Bronchial epithelial cell (primary cell): Measurements from ENCODE around the gene CDC42EP2. TPM values are rescaled to one million over a fixed set of nuclear protein-coding genes. Genes with fewer than 3 reads are reported as not detected.

Experiments
- DNase-seq: peaks from one replicate; pipeline ENCODE4 v3.0.0-alpha.2; 2010; ENCODE audit warnings: low read depth
- FAIRE-seq: peaks from 2 replicates; lab custom pipeline; 2011; peaks lifted over from hg19 to GRCh38; lab: Jason Lieb, UNC
- H3K27me3 ChIP-seq: 2 replicates; pipeline ENCODE4 v1.5.1; 2011; ENCODE audit warnings: low read length; ENCODE audit not compliant: control insufficient read depth, insufficient read depth
- H3K36me3 ChIP-seq: 2 replicates; pipeline ENCODE4 v1.5.1; 2011; ENCODE audit warnings: low read length; ENCODE audit not compliant: control insufficient read depth, insufficient read depth
- H3K4me3 ChIP-seq: 2 replicates; pipeline ENCODE4 v1.5.1; 2011; ENCODE audit warnings: mild to moderate bottlenecking, low read depth, low read length, control low read depth
- total RNA-seq: library from RNA; depleted of rRNA; stranded (reverse); fragments of >200 nt; gene quantifications from 2 replicates; pipeline ENCODE4 v1.2.1, GENCODE V29; 2014
- TF ChIP-seq, protein P1 (sequence below): IDR thresholded peaks from 2 replicates; pipeline ENCODE4 v1.5.1; 2011; ENCODE audit warnings: mild to moderate bottlenecking, moderate library complexity, low read length, control low read depth, inconsistent platforms; ENCODE audit not compliant: insufficient read depth, severe bottlenecking

CDC42EP2 gene
- total RNA-seq, 1 donor from 2014 or later = 2.4 TPM

DNA sequence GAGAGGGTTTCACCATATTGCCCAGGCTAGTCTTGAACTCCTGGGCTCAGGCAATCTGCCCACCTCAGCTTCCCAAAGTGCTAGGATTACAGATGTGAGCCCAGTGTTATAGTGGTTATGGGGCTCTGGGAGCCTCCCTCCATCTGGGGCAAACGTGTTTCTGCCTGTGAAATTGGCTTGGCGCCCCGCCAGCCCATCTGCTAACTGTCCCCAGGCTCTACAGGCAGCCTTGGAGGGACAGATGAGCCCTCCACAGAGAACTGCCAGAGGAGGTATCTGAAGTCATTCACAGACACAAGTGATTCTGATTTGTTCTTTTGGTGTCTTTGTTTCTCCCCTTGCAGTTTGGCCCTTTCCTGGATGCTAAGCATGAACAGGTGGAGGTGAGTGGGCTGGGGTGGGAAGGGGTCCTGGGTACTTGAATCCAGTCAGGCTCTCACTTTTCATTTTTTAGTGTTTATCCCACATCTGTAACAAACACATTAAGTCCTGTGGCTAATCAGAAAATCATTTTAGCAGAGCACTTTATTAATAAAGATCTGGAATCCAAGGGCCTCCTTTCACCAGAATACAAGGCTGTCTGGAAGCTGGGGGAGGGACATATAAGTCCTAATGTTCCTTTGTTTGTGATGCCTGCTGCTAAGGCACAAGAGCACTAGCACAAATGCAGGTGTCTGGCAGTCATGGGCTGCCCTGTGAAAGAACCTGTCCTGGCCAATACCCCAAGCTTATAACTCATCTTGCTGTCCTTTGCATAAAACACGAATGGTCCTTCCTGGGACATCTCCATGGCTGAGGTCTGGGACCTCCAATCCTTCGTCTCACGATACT lies 25.7 kb upstream of the CDC42EP2 start:
- FAIRE-seq (no peak), DNase-seq (peak; percentile 12)
- peaks cover 2% of the 10 kb centered on the region for H3K36me3 ChIP-seq

DNA sequence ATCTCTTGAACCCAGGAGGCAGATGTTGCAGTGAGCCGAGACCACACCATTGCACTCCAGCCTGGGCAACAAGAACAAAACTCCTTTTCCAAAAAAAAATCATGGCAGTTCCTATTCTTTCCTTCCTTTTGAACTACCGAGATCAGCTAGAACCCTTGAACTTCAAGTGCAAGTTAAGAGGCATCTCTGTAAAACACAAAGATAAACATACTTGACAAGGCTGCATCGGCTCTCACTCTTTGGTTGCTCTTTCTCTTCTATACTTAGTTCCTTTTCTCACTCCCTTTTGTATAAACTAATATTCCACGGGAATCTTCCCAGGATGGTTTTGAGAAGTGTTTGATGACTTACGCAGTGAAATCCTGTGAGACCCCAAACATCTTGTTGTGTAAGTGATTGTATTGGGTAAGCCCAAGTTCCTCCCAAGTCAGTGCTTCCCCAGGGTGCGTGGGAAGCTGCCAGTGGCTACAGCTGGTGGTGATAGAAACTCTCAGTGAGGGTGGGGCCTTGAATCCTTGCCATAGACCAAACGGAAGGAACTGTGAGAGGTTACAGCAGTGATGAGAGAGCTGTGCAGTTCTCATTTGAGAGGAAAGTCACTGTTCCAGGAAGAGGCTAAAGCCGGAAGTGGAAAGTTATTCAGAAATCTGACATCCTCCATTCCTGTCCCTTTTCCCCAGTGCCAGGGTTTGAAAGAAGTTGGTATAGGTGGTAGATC lies 24.1 kb upstream of the CDC42EP2 start:
- TF ChIP-seq, protein P1, sequence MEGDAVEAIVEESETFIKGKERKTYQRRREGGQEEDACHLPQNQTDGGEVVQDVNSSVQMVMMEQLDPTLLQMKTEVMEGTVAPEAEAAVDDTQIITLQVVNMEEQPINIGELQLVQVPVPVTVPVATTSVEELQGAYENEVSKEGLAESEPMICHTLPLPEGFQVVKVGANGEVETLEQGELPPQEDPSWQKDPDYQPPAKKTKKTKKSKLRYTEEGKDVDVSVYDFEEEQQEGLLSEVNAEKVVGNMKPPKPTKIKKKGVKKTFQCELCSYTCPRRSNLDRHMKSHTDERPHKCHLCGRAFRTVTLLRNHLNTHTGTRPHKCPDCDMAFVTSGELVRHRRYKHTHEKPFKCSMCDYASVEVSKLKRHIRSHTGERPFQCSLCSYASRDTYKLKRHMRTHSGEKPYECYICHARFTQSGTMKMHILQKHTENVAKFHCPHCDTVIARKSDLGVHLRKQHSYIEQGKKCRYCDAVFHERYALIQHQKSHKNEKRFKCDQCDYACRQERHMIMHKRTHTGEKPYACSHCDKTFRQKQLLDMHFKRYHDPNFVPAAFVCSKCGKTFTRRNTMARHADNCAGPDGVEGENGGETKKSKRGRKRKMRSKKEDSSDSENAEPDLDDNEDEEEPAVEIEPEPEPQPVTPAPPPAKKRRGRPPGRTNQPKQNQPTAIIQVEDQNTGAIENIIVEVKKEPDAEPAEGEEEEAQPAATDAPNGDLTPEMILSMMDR = no peak
- H3K4me3 ChIP-seq = no peak overlapping the region
- FAIRE-seq = no peak
- peak; percentile 87 for DNase-seq
- no peaks in the 10 kb centered on the region for H3K27me3 ChIP-seq
- peaks cover 2% of the 10 kb centered on the region for H3K36me3 ChIP-seq

More for the DNA sequence above, 25.7 kb upstream of the CDC42EP2 start:
- TF ChIP-seq, protein P1 = no peak
- Histone ChIP-seq H3K27me3 (no peaks in the 10 kb centered on the region), H3K4me3 (no peak overlapping the region)

DNA sequence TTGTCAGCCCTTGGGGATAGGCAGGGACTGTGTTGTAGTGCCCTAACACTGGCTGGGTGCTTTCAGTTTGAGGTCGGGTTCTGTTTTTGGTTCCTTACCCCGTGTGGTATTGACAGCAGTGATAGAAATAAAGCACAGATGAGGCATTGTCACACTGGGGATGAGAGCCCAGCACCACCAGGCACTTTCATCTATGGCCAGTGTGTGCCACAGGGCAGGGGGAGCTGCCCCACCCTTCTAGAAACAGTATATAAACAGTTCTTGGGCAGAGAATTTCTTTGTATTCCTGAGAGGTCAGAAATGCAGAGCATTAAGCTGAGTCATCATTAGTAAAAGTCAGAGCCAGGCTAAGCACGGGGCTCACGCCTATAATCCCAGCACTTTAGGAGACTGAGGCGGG lies 23.1 kb upstream of the CDC42EP2 start:
- H3K27me3 ChIP-seq = no peaks in the 10 kb centered on the region
- H3K36me3 ChIP-seq = peaks cover 4% of the 10 kb centered on the region
- TF ChIP-seq, protein P1 = no peak
- DNase-seq (peak; percentile 68), FAIRE-seq (no peak)
- no peak overlapping the region for H3K4me3 ChIP-seq

DNA sequence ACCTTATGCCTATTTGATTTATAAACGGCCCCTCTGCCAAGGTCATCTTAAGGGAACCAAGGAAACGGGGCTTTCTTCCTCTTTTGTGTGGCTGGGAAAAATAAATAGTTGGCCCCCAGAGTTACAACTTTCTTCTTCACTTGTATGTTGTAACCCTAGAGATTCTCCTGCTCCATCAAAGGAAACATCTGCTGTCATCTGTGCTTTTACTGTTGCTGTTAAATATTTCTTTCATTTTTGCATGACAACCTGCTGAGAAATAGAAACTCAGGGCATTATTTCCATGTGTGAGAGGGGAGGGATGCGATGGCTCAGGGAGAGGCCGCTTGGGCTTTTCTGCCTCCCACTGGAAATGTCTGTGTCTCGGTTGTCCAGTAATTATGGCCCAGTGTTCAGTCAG lies 21.8 kb upstream of the CDC42EP2 start:
- Histone ChIP-seq H3K36me3 (peaks cover 1% of the 10 kb centered on the region), H3K4me3 (no peak overlapping the region), H3K27me3 (no peaks in the 10 kb centered on the region)
- no peak for DNase-seq
- no peak for FAIRE-seq
- TF ChIP-seq, protein P1 = no peak

DNA sequence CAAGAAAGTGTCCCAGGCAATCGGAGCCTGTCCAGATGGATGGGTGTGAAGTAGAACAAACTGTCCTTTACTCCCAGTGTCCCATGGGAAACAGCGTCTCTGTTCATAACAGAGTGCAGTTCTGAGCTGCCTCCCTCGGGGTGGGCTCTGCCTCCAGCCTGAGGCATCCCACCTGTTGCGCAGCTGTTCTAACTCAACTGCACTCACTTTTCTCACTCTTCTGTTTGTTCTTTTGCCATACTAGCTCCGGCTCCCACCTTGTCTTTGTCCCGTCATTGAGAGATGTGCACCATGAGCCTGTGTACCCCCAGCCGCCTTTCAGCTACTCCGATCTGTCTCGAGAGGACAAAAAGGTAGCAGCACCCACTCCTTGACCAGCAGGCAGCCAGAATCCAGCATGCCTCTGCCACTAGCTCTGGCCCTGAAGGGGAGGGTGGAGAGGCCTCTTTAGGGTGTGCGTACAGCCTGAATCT lies 20.7 kb upstream of the CDC42EP2 start:
- TF ChIP-seq, protein P1 = no peak
- H3K36me3 ChIP-seq = peaks cover 1% of the 10 kb centered on the region
- no peak overlapping the region for H3K4me3 ChIP-seq

More for the DNA sequence above, 20.7 kb upstream of the CDC42EP2 start:
- DNase-seq (no peak), FAIRE-seq (no peak)
- no peaks in the 10 kb centered on the region for H3K27me3 ChIP-seq
